Fibroblast of the aortic adventitia (primary cell): ENCODE data around the gene BTLA. TPM values are rescaled to one million over a fixed set of nuclear protein-coding genes. Genes with fewer than 3 reads are reported as not detected.
"Not testable (repeated sequence)": the region's sequence is repeated elsewhere in the genome, so short reads cannot be mapped to it uniquely, and the experiment has no call there.

Source experiments
- DNase-seq: peaks from one replicate; pipeline ENCODE4 v3.0.0-alpha.2; 2010; ENCODE audit warnings: low read depth
- H3K4me3 ChIP-seq: 2 replicates; pipeline ENCODE4 v1.5.1; 2011; ENCODE audit warnings: low read depth, mild to moderate bottlenecking, control low read depth, low read length, moderate library complexity
- total RNA-seq: library from RNA; depleted of rRNA; stranded (reverse); fragments of >200 nt; gene quantifications from 2 replicates; pipeline ENCODE4 v1.2.3, GENCODE V29; 2012; ENCODE audit warnings: low replicate concordance
- TF ChIP-seq, protein P1 (sequence below): IDR thresholded peaks from 2 replicates; pipeline ENCODE4 v1.5.1; 2011; ENCODE audit warnings: mild to moderate bottlenecking, low read length, control low read depth, inconsistent platforms; ENCODE audit not compliant: insufficient read depth

BTLA gene
- not detected in 2 replicates for total RNA-seq

- H3K4me3 ChIP-seq = no peak within 1 kb of the TSS
- TF ChIP-seq, protein P1, sequence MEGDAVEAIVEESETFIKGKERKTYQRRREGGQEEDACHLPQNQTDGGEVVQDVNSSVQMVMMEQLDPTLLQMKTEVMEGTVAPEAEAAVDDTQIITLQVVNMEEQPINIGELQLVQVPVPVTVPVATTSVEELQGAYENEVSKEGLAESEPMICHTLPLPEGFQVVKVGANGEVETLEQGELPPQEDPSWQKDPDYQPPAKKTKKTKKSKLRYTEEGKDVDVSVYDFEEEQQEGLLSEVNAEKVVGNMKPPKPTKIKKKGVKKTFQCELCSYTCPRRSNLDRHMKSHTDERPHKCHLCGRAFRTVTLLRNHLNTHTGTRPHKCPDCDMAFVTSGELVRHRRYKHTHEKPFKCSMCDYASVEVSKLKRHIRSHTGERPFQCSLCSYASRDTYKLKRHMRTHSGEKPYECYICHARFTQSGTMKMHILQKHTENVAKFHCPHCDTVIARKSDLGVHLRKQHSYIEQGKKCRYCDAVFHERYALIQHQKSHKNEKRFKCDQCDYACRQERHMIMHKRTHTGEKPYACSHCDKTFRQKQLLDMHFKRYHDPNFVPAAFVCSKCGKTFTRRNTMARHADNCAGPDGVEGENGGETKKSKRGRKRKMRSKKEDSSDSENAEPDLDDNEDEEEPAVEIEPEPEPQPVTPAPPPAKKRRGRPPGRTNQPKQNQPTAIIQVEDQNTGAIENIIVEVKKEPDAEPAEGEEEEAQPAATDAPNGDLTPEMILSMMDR = no peak
- DNase-seq = no peak
Measured at GRCh38 chr3:112498914-112499711, at the start of gene BTLA. BTLA (minus strand) TSS chr3:112499472; CDS start chr3:112499358, 114 bp downstream.

GRCh38 chr3:112546216-112546759 is 47.0 kb upstream of the BTLA start:
- TF ChIP-seq, protein P1 = no peak
- H3K4me3 ChIP-seq = no peak overlapping the region
- DNase-seq = no peak

DNA sequence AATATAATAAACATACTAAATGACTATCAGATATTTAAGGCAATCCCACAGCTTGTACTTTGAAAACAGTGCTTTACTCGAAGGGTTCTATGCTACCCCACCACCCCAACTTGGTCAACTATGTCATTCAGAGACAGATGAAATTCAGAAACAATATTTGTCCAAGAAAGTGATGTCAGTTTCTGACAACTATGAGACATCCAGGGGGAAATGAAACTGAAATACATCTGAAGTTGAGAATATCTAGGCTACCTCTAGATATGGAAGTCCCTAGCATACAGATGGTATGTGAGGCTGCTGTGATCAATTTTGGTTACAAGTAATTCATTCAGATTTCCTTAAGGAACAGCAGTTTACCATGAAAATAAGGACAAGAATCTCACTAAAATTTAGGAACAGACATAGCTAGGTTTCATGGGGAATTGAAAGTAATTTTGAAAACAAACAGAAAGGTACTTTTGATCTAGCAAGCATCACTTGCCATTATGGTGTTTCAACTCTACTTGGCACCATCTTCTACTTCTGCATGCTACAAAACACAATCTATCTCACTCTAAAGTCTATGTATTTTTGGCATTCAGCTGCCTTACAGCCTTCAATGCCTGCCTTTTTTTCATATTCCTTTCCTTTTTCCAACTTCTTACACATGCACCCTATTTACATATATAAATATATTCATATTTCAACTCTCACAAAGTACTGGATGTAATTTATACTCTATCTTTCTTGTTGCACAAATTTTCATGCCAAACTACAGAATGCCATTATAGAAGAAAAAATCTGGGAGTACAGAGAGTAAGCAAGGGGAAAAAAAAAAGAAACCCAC is 40.8 kb upstream of the BTLA start:
- DNase-seq = no peak
- H3K4me3 ChIP-seq = no peak overlapping the region
- TF ChIP-seq, protein P1 = no peak

DNA sequence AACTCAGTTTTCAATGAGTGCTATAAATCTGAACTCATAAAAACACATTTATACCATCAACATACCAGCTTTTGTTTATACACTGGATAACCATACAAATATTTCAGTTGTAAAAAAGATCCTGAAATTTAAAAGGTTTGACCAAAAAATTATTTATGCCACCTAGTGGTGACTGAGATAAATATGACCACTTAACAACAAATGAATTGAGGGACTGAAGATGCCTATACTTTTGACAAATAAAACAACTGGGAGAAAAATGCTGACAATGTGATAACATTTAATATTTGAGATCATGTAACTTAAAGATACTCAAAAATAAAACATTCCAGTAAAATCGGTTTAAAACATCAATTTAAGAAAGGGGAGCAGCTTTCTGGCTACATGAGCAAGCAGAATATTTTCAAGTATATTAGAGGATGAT is 32.1 kb upstream of the BTLA start:
- no peak overlapping the region for H3K4me3 ChIP-seq
- TF ChIP-seq, protein P1 = peak; percentile 47
- DNase-seq = peak; percentile 73

GRCh38 chr3:112530573-112530972 is 31.3 kb upstream of the BTLA start:
- TF ChIP-seq, protein P1 = no peak
- no peak overlapping the region for H3K4me3 ChIP-seq
- DNase-seq = no peak

DNA sequence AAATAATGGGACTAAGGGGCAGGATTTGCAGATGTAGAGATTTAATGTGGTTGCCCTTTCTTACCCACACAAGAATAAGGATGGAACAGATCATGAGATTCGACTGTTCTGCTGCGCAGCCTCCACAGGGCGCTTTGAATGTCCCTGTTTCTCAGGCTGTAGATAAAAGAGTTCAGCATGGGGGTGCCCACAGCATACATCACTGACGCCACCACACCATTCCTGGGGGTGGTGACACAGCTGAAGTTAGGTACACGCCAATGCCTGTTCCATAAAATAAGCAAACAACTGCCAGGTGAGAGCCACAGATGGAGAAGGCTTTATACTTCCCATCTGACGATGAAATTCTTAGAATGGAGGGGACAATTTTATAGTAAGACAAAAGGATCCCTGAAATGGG is 24.9 kb upstream of the BTLA start:
- DNase-seq = not testable (repeated sequence)

GRCh38 chr3:112519424-112520001 is 20.2 kb upstream of the BTLA start:
- H3K4me3 ChIP-seq = no peak overlapping the region
- peak; percentile 92 for DNase-seq
- TF ChIP-seq, protein P1 = peak; percentile 81

More for the DNA sequence above, 24.9 kb upstream of the BTLA start:
- H3K4me3 ChIP-seq = not testable (repeated sequence)

DNA sequence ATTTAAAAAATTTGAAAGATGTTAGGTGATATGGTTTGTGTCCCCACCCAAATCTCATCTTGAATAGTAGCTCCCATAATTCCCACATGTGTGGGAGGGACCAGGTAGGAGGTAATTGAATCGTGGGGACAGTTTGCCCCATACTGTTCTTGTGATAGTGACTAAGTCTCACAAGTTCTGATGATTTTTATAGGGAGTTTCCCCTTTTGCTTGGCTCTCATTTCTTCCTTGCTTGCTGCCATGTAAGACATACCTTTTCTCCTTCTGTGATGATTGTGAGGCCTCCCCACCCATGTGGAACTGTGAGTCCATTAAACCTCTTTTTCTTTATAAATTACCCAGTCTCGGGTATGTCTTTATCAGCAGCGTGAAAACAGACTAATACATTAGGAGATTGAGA is 19.7 kb upstream of the BTLA start:
- DNase-seq = peak; percentile 46

More for the DNA sequence above, 19.7 kb upstream of the BTLA start:
- H3K4me3 ChIP-seq = not testable (repeated sequence)
